AG04450 (cell line): ENCODE measurements around the gene ITGB5. TPM values are rescaled to one million over a fixed set of nuclear protein-coding genes. Genes with fewer than 3 reads are reported as not detected.

Source experiments
- CTCF ChIA-PET: fragments of 300-600, 350-600 bp; formaldehyde crosslinking; extraction: SDS; loops from one replicate; lab custom pipeline; 2022; ENCODE audit warnings: antibody characterized with exemption, inconsistent platforms; lab: Charles Lee
- POLR2A ChIA-PET: fragments of 350-600 bp; formaldehyde crosslinking; extraction: SDS; loops from one replicate; lab custom pipeline; 2021; ENCODE audit warnings: antibody characterized with exemption, inconsistent platforms; lab: Yijun Ruan, JAX
- DNase-seq: peaks from one replicate; pipeline ENCODE4 v3.0.0-alpha.2; 2011; ENCODE audit warnings: low read depth, low spot score
- H3K27ac ChIP-seq: one replicate; pipeline ENCODE4 v1.5.1; 2012; ENCODE audit warnings: low read depth, low read length, control low read depth
- H3K27me3 ChIP-seq: one replicate; pipeline ENCODE4 v1.6.0; 2012; ENCODE audit warnings: low read length; ENCODE audit not compliant: control insufficient read depth, insufficient read depth
- H3K4me3 ChIP-seq: 2 replicates; pipeline ENCODE4 v1.5.1; 2011; ENCODE audit warnings: mild to moderate bottlenecking, low read depth, low read length, control low read depth
- H3K9me3 ChIP-seq: 2 replicates; pipeline ENCODE4 v1.5.1; 2012; ENCODE audit warnings: low read length; ENCODE audit not compliant: control insufficient read depth, insufficient read depth
- polyA plus RNA-seq: library from polyadenylated mRNA; depleted of rRNA; stranded (reverse); fragments of >200 nt; gene quantifications from 2 replicates; pipeline ENCODE4 v1.2.3, GENCODE V29; 2011
- TF ChIP-seq, protein P1 (sequence below): IDR thresholded peaks from 2 replicates; pipeline ENCODE4 v1.5.1; 2011; ENCODE audit warnings: low read depth, low read length, control low read depth, inconsistent platforms

ITGB5 gene
- polyA plus RNA-seq, 1 experiment: 127 TPM

DNA sequence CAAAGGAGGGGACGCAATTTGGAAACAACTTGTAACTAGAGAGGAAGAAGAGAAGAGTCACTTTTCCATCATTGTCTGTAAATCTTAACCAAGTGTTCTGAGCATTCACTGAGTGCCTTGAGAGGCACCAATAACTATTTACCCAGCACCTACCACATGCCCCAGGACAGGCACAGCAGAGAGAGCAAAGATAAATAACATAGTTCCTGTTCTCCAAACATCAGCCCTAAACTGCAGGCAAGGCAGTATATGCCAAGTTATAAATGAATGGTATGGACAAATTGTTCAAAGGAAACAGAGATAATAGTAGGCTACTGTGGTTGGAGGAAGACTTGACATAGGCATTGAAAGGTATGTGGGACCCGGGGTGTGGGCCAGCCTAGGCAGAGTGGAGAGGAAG lies 45.6 kb downstream of the ITGB5 start:
- DNase-seq: no peak
- Histone ChIP-seq H3K9me3 (no peaks in the 10 kb centered on the region), H3K27ac (no peak overlapping the region), H3K4me3 (no peak overlapping the region), H3K27me3 (no peaks in the 10 kb centered on the region)
- ChIA-PET CTCF (no interaction called here), POLR2A (no interaction called here)
- TF ChIP-seq, protein P1, sequence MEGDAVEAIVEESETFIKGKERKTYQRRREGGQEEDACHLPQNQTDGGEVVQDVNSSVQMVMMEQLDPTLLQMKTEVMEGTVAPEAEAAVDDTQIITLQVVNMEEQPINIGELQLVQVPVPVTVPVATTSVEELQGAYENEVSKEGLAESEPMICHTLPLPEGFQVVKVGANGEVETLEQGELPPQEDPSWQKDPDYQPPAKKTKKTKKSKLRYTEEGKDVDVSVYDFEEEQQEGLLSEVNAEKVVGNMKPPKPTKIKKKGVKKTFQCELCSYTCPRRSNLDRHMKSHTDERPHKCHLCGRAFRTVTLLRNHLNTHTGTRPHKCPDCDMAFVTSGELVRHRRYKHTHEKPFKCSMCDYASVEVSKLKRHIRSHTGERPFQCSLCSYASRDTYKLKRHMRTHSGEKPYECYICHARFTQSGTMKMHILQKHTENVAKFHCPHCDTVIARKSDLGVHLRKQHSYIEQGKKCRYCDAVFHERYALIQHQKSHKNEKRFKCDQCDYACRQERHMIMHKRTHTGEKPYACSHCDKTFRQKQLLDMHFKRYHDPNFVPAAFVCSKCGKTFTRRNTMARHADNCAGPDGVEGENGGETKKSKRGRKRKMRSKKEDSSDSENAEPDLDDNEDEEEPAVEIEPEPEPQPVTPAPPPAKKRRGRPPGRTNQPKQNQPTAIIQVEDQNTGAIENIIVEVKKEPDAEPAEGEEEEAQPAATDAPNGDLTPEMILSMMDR: no peak

DNA sequence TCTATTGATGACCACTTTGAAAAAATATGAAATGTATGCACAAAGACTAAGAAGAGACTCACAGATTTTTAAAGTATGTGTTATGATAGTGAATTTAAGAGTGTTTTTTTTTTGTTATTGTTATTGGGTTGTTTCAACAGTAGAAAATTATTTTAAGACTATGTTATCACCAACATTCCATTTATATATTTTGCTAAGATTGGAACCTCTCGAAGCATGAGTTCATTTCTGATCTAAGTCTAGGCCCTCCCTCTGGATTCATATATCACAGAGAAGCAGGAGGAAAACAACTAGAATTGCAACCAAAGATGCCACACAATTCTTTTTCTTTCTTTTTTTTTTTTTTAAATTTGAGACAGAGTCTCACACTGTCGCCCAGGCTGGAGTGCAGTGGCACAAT lies 46.8 kb downstream of the ITGB5 start:
- no peak overlapping the region for H3K27ac ChIP-seq
- DNase-seq: no peak
- TF ChIP-seq, protein P1: no peak
- H3K27me3 ChIP-seq: no peaks in the 10 kb centered on the region
- no peak overlapping the region for H3K4me3 ChIP-seq
- no peaks in the 10 kb centered on the region for H3K9me3 ChIP-seq
- ChIA-PET POLR2A (no interaction called here), CTCF (no interaction called here)

DNA sequence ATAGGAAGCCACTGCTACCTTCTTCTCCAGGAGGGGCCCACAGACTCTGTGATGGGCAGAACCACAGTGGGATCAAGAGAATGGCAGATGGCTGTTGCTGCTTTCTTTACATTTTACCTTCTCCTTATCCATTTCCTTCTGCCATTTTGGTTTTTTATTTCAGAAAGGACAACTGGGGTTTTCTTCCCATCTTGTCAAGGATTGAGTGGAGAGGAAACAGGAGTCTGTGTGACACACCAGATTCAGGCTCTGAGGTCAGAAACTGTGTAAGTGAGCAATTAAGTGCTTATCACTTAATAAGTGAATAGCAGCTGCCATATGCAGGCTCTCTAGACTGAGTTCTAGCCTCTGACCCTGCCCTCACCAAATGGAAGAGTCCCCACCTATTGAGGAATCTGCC lies 47.3 kb downstream of the ITGB5 start:
- TF ChIP-seq, protein P1: no peak
- ChIA-PET POLR2A (no interaction called here), CTCF (no interaction called here)
- DNase-seq: no peak
- Histone ChIP-seq H3K9me3 (no peaks in the 10 kb centered on the region), H3K4me3 (no peak overlapping the region), H3K27me3 (no peaks in the 10 kb centered on the region), H3K27ac (no peak overlapping the region)

DNA sequence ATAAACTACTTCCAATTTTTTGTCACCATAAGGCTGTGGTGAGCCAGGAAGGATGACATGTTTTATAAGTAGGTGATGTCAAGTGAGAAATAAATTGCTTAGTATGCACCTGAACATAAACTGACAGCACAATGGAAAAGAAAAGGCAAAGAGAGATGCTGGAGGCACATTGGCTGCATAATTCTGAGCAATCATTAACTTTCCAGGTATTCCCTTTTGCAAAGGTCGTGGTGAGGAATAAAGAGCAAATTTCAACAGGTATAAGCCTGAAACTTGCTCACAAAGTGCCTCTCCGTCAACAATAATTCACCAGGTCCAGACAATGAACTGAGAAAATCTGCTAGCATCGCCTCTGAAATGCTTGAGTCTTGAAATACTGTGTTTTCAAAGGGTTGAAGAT lies 48.2 kb downstream of the ITGB5 start:
- ChIA-PET CTCF (no interaction called here), POLR2A (no interaction called here)
- Histone ChIP-seq H3K9me3 (no peaks in the 10 kb centered on the region), H3K27me3 (no peaks in the 10 kb centered on the region), H3K27ac (no peak overlapping the region), H3K4me3 (no peak overlapping the region)
- TF ChIP-seq, protein P1: no peak
- no peak for DNase-seq

DNA sequence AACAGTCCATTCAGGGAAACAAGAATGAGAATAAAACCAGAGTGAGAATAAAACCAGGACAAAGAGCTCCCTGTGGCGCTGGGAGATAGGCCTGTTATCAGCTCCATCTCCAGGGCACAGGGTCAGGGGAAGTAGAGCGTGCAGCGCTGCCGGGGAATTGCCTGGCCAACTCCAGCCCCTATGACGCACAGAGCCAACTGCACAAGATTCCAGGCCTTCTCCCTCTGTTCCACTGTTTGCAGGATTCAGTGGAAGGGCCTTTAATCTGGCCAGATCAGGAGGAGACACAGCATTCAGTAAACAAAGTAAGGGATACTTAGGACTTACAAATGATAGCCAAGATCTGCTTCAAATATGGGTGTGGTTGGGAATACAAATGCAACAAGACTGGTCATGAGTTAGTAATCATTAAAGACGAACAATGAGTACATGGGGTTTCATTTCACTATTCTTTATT lies 49.4 kb downstream of the ITGB5 start:
- Histone ChIP-seq H3K4me3 (no peak overlapping the region), H3K27me3 (no peaks in the 10 kb centered on the region), H3K27ac (no peak overlapping the region), H3K9me3 (no peaks in the 10 kb centered on the region)
- ChIA-PET POLR2A (no interaction called here), CTCF (interaction anchor here (0.5 kb wide), 1 partner anchor 8 kb away, joined by 3 read pairs; no protein-coding TSS in a partner anchor)
- TF ChIP-seq, protein P1: no peak
- DNase-seq: no peak
